C4-2B (cell line): ENCODE measurements around the gene DNAJC11.

Source experiments
- H3K27ac ChIP-seq: fragments of 450-650 bp; 2 replicates; pipeline ENCODE4 v1.5.1; 2017
- ZFX ChIP-seq: fragments of 450-650 bp; IDR thresholded peaks from 2 replicates; pipeline ENCODE4 v1.6.1; 2017
- TF ChIP-seq, protein P1 (sequence below): fragments of 450-650 bp; conservative IDR thresholded peaks from 2 replicates; pipeline ENCODE4 v1.5.1; 2017; ENCODE audit warnings: mild to moderate bottlenecking

DNAJC11 gene

DNA sequence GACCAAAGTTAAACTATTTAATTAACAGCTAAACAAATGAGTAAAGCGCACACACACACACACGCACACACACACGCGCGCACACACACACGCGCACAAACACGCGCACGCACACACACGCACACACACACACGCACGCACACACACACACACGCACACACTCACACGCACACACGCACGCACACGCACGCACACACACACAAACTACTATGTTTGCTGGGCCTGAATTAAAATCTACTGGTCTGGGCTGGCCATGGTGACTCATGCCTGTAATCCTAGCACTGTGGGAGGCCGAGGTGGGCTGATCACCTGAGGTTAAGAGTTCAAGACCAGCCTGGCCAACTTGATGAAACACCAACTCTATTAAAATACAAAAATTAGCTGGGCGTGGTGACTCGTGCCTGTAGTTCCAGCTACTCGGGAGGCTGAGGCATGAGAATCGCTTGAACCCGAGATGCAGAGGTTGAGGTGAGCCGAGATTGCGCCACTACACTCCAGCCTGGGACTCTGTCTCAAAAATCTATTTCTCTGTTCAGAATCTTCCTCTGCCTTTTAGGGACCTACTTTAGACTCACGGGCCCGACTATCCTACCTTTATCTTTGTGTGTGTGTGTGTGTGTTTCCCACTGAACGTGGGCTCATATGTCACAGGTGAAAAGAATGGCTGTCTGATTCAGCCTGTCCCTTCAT, 37.5 kb upstream of the DNAJC11 start:
- TF ChIP-seq ZFX = no peak
- TF ChIP-seq, protein P1, sequence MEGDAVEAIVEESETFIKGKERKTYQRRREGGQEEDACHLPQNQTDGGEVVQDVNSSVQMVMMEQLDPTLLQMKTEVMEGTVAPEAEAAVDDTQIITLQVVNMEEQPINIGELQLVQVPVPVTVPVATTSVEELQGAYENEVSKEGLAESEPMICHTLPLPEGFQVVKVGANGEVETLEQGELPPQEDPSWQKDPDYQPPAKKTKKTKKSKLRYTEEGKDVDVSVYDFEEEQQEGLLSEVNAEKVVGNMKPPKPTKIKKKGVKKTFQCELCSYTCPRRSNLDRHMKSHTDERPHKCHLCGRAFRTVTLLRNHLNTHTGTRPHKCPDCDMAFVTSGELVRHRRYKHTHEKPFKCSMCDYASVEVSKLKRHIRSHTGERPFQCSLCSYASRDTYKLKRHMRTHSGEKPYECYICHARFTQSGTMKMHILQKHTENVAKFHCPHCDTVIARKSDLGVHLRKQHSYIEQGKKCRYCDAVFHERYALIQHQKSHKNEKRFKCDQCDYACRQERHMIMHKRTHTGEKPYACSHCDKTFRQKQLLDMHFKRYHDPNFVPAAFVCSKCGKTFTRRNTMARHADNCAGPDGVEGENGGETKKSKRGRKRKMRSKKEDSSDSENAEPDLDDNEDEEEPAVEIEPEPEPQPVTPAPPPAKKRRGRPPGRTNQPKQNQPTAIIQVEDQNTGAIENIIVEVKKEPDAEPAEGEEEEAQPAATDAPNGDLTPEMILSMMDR = no peak
- H3K27ac ChIP-seq = no peak overlapping the region

- TF ChIP-seq ZFX = no peak
- TF ChIP-seq, protein P1 = no peak
- H3K27ac ChIP-seq = no peak overlapping the region
Observed at GRCh38 chr1:6732942-6733341, 31.3 kb upstream of the DNAJC11 start.

- no peak for TF ChIP-seq ZFX
- TF ChIP-seq, protein P1 = no peak
Observed at GRCh38 chr1:6731905-6732304, 30.3 kb upstream of the DNAJC11 start.

GRCh38 chr1:6730880-6731279, 29.3 kb upstream of the DNAJC11 start:
- TF ChIP-seq, protein P1 = no peak
- no peak for TF ChIP-seq ZFX
- H3K27ac ChIP-seq = no peak overlapping the region

More at GRCh38 chr1:6731905-6732304, 30.3 kb upstream of the DNAJC11 start:
- no peak overlapping the region for H3K27ac ChIP-seq

GRCh38 chr1:6730473-6730872, 28.9 kb upstream of the DNAJC11 start:
- no peak for TF ChIP-seq ZFX
- TF ChIP-seq, protein P1 = no peak
- H3K27ac ChIP-seq = no peak overlapping the region

- TF ChIP-seq, protein P1 = peak; percentile 97
- TF ChIP-seq ZFX = no peak
Observed at GRCh38 chr1:6727535-6727934, 25.9 kb upstream of the DNAJC11 start.

GRCh38 chr1:6726253-6726652, 24.6 kb upstream of the DNAJC11 start:
- no peak overlapping the region for H3K27ac ChIP-seq
- TF ChIP-seq, protein P1 = no peak
- no peak for TF ChIP-seq ZFX

More at GRCh38 chr1:6727535-6727934, 25.9 kb upstream of the DNAJC11 start:
- H3K27ac ChIP-seq = no peak overlapping the region
